CD4-positive, alpha-beta T cell treated with Interleukin-4 for 1 hour (primary cell): ENCODE measurements around the gene SPDYE16.
"Not testable (repeated sequence)": the region's sequence is repeated elsewhere in the genome, so short reads cannot be mapped to it uniquely, and the experiment has no call there.

Experiments
- DNase-seq, 2 donors: peaks; one replicate each; pipeline ENCODE4 v3.0.0-alpha.2; 2020 to 2022

SPDYE16 gene, protein sequence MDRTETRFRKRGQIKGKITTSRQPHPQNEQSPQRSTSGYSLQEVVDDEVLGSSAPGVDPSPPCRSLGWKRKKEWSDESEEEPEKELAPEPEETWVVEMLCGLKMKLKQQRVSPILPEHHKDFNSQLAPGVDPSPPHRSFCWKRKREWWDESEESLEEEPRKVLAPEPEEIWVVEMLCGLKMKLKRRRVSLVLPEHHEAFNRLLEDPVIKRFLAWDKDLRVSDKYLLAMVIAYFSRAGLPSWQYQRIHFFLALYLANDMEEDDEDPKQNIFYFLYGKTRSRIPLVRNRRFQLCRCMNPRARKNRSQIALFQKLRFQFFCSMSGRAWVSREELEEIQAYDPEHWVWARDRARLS

DNA sequence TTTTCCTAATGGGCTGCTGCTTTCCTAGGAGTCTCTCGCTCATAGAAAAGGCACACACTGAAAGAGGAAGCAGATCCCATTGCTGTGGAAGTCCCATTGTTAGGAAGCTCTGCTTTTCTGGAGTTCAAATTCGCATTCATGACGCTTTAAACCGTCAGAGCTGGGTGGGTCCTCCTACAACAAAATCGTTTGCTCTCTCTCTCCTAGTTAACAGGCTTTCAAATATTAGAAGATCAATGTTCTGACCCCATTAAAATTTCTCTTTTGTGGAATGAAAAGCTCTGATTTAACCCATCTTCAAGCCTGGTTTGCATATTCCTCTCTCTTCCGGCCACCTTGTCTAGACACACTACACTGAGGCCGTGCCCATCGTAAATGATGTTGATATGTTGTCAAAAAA lies at the start of gene SPDYE16:
SPDYE16 (minus strand) TSS at position 101 of the 400 bp plus-strand sequence. CDS start 1,838 bp downstream, outside the sequence.
- DNase-seq: not testable (repeated sequence)

DNA sequence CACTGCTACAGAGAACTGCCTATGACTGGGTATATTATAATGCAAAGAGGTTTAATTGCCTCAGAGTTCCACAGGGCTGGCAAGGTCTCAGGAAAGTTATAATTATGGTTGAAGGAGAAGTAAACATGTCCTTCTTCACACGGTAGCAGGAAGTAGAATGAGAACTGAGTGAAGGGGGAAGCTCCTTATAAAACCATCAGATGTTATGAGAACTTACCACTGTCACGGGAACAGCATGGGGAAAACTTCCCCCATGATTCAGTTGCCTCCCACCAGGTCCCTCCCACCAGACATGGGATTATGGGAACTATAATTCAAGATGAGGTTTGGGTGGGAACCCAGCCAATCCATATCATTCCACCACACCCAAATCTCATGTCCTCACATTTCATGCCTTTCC lies 49.6 kb upstream of the SPDYE16 start:
- not testable (repeated sequence) for DNase-seq

DNA sequence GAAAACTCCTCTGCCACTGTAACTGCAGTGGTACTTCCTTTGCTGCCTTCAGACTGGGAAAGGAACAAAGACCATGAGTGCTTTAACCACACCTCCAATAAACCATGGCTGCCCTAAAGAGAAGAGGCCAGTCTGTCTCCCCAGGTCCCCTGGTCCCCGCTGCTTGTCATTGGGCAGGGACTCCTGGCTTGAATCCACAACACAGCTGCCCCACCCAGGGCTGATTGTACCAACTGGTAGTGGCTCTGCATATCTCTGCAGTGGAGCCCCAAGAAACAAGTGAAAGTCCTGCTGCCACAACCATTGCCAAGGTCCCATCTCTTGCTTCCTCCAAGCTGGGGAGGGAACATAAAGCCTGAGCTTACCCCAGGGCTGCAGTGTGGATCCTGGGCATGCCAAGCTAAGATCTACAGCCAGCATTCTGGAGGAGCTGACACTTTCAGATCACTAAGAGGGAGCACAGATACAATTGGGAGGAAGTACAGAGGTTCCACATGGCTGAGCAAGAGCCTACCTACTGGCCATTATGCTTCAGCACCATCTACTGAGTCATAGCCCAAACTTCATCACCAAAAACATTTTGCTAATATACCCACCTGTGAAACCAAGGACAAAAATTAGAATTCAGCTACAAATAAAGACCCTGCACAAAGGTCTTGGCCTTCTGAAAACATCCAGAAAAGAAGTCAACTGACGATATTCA lies 48.7 kb upstream of the SPDYE16 start:
- DNase-seq: not testable (repeated sequence)

DNA sequence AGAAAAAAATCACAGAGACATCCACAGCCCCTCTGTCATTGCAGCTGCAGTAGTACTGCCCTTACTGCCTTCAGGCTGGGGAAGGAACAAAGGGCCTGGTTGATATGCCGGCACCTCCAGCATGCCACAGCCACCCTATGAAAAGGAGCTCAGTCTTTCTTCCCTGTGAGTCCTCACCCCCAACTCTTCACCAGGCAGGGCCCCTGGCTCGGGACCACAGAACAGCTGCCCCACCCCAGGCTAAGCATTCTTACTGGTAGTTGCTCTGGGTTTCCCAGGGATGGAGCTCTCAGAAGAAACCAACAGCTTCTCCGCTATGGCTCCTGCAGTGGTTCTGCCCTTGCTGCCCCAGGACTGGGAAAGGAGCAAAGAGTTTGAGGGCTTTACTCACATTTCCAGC lies 47.9 kb upstream of the SPDYE16 start:
- DNase-seq: not testable (repeated sequence)

DNA sequence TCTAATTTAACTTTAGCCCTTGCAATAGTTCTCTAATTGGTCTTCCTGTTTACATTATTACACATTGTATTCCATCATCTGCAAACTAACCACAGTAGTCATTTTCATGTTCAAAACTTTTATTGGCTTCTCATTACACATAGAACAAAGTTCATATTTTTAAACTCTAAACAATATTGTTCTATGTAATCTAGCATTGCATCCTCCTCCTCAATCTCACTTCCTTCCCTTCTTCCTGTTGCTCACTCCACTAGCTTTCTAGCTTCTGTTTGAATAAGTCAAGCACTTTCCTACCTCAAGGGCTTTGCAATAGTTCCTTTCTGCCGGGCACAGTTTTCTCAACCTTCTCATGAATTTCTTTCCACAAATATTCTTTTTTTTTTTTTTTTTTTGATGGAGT lies 45.5 kb upstream of the SPDYE16 start:
- DNase-seq: not testable (repeated sequence)

DNA sequence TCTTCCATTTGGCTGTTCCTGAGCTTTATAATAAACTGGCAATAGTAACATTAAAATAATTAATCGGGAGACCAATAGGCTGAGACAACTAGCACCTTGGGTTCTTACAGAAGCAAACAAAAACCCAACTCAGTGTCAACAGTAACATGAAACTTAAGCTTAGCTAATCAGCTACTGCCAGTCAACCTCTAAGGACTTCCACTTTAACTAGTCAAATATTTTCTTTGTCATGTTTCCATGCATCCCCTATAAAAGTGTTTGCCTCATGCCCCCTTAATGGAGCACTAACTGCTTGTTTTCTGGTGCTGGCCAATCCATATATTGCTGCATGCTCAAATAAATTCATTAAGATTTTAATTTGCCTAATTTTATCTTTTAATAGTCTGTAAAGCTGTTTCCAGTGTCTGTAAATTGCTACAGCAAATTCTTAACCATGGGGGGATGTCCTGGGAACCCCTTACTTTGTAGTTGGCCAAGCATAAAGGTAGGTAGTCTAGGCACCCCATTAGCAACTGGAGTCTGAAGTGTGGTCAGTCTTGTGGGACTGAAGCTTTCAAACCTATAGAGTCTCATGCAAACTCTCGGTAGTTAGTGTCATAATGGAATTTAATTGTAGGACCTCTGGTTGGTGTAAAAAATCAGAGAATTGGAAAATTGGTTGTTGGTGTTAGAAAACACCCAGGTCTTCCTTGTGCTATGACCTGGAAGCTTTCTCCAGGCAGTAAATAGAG lies 43.7 kb upstream of the SPDYE16 start:
- DNase-seq: not testable (repeated sequence)

DNA sequence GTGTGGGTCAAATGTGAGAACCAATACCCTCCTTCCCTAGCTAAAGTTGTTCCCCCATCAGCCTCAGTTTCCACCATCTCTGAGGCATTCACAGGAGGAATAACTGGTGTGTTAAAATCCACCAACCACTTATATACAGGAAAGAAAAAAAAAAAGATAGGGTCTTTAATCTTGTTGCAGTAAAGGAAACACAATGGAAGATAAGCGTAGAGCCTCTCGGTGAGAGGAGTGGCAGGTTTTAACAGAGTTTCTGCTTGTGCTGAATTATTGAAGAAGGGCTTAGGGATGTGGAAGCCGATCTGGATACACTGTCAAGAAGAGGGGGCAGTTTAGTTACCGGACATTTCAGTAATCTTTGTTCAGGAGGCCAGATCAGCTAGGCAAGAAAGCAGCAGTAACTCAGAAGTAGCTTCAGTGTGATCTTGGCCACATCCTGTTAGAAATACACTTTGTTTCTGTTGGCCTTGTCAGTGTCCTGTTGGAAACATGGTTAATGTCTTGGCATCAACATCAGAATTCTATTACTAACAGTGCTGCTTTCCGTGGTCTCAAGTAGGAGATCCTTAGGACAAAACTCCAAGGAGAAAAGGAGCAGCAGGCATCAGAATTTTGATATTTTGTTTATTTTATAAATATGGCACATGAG lies 40.7 kb upstream of the SPDYE16 start:
- DNase-seq: not testable (repeated sequence)

DNA sequence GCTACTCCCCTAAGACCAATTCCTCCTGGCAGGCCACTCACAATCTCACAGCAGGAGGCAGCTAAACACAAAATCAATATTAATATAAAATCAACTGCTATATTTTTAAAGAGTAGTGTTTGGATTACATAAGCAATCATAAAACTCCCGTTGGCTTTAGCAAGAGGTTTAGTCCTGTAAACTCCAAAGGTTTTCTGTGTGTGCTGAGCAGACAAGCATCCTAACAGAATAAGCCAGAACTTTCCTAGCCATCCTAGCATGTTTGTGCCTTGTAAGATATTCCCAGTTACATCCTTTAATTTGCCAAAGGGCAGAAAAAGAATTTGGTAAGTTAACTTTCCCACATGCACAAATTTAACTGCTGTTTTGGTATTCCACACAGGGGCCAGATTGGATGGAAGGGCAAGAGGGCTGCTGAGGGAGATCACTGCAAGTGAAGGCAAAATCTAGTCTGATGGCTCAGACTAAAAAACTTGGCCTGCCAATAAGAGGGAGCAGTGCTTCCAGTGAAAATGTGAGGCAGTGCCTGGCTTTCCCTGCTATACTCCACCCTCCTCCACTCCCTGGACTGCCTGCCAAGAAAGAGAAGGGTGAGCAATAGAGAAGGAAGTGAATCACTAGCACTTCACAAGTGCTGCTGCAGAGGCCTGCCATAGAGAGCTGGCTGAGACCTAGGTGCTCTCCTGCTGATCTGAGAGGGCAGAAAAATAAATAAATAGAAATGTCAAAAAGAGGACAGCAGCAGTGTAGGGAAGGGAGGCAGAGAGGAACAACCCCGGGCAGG lies 39.9 kb upstream of the SPDYE16 start:
- peak in 1 of 2 donors; percentile 25 for DNase-seq

DNA sequence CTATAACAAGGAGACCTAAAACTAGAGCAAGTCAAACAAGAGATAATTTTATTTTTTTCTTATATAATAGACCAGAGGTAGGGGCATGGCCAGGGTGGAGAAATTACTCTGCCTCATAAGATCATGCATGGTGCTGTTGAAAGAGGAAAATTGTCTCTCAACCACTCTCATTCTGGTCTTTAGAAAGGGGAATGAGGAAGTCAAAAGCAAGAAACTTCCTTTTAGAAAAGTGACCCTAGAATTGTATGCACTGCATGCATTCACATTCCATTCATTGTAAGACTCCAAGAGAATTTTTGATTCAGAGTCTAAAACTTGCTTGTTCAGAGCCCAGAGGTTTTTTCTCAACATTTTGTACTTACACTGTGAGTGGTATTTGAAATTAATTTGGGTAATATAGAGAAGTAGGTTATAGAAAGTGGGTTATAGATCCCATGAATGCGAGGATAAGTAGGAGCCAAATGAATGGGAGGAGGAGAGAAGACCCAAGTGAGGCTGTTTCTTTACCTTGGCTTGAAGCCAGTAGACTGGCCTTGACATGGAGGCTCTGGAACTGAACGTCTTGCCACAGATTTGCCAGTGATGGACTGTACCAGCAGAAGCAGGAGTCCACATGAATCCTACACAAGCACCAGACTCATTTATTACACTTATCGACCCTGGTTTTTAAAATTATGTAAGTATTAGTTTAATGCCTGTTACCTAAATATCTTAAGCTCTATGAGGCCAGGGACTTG lies 33.0 kb upstream of the SPDYE16 start:
- DNase-seq: not testable (repeated sequence)

DNA sequence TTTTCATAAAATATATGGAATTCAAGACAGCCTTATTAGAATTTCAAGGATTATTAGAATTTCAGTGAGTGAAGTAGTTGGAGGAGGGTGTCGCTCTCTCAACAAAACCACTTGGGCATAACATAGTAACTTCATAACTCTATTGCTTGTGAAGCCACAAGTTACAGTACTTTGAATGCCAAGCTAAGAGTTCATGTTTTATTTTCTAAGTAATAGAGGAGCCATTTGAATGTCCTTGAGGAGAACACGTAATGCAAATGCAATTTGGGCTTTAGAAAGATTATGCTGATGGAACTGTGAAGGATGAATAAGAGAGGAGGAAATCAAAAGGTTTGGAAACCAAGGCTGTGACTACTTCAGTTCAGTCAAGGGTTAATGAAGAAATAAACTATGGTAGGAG lies 32.3 kb upstream of the SPDYE16 start:
- not testable (repeated sequence) for DNase-seq

DNA sequence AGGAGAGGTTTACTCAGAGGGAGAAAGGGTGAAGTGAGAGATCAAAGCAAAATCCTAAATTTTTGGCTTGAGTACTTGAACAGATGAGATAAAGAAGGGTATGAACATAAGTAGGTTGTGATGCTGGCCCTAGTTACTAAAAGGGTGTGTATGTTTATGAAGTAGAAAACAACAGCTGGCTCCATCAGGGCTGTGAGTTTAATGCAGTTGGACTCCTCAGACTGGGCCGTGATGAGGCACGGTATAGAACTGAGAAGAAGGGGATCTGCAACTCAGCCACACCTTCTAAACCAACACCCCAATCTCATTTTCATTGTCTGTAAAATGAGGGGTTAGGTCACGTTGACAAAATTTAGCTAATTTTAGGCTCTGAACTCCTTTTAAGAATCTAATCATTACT lies 29.2 kb upstream of the SPDYE16 start:
- not testable (repeated sequence) for DNase-seq

DNA sequence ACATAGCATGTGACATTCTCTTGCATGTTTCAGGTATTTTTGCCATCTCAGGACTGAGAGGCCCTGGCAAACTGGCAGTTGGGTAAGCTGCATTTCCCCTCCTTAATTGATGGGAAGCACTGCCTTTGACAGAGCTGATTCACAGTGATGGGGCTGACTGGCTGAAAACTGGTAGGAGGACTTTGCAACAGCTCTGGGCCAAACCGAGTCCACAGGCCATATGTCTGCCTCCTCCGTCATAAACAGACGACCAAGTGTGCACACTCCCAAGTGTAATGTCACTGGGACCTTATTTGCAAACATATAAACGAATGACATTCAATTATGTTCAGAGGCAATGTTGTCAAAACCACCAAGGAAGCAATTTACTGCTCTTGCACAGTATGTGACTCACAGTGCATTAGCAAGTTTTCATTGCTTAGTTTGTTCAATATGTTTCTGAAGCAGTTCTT lies 27.3 kb upstream of the SPDYE16 start:
- DNase-seq: not testable (repeated sequence)

DNA sequence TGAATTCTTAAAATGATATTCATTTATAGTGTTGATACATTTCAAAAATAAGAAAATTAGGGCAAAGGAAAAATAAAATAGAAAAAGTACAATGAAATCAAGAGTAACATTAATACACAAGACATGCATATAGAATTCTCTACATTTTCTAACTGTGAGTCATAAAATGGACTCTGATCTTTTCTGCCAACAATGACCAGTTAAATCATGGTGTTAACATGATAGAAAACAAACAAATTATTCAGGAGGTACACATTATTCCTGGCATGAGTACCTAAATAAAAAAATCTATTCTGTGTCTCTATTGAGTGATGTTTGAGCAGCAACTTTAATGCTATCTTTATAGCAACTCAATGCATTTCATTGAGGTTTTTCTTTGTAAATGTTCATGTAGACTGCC lies 25.6 kb upstream of the SPDYE16 start:
- not testable (repeated sequence) for DNase-seq

DNA sequence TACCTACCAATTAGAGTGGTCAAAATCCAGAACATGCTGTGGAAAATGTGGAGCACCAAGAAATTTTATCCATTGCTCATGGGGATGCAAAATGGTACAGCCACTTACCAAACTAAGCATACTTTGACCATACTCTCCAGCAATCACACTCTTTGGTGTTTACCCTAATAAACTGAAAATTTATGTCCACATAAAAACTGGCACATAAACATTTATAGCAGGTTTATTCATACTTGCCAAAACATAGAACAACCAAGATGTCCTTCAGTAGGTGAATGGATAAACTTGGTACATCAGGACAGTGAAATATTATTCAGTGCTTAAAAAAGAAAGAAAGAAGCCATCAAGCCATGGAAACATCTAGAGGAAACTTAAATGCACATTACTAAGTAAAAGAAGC lies 24.7 kb upstream of the SPDYE16 start:
- DNase-seq: not testable (repeated sequence)

DNA sequence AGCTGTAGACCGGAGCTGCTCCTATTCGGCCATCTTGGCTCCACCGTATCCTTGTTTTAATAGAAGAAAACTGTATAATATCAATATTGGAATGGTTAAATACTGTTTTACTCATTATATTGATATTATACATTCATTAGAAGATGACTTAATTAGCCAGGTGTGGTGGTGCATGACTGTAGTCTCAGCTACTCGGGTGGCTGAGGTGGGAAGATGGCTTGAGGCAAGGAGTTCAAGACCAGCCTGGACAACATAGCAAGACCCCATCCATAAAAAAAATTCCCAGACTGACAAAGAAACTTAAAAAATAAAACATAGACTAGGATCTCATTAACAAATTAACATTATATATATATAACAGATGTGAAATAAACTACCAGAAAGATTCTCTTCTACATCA lies 24.2 kb upstream of the SPDYE16 start:
- DNase-seq: not testable (repeated sequence)

DNA sequence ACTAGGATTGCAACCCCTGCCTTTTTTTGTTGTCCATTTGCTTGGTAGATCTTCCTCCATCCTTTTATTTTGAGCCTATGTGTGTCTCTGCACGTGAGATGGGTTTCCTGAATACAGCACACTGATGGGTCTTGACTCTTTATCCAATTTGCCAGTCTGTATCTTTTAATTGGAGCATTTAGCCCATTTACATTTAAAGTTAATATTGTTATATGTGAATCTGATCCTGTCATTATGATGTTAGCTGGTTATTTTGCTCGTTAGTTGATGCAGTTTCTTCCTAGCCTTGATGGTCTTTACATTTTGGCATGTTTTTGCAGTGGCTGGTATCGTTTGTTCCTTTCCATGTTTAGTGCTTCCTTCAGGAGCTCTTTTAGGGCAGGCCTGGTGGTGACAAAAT lies 21.9 kb upstream of the SPDYE16 start:
- not testable (repeated sequence) for DNase-seq

DNA sequence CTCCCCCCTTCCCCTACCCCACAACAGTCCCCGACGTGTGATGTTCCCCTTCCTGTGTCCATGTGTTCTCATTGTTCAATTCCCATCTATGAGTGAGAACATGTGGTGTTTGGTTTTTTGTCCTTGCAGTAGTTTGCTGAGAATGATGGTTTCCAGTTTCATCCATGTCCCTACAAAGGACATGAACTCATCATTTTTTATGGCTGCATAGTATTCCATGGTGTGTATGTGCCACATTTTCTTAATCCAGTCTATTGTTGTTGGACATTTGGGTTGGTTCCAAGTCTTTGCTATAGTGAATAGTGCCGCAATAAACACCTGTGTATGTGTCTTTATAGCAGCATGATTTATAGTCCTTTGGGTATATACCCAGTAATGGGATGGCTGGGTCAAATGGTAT lies 18.2 kb upstream of the SPDYE16 start:
- not testable (repeated sequence) for DNase-seq

DNA sequence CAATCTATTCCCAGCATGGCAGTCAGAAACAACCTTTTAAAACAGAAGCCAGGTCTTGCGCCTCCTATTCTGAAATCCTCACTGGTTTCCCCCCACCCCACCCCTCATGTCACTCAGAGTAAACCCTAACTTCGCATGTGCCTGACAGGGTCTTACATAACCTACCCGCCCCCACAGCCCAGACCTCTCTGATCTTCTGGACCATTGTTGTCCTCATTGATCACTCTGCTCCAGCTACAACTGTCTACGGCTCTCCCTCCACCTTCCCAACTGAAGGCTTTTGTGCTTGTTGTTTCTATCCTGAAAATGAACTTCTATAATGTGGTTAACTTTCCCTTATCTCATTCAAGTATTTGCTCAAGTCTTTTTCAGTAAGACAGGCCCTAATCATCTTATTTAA lies 17.1 kb upstream of the SPDYE16 start:
- not testable (repeated sequence) for DNase-seq

DNA sequence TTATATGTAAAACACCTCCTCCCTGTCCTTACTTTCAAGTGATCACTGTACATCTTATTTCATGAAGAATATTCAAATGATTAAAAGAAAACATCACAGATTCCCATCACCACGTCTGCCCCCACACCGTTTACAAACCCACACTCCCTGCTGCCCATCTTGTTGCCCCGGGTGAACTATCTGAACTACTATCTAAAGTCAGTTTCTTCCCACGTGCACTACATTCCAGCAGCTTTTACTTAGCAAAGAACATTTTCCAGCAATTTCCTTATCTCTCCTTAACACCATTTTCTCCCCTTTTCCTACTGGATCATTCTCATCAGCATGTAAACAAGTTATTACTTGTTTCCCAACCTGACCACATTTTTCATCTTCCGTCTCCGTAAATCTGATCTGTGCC lies 16.6 kb upstream of the SPDYE16 start:
- not testable (repeated sequence) for DNase-seq

DNA sequence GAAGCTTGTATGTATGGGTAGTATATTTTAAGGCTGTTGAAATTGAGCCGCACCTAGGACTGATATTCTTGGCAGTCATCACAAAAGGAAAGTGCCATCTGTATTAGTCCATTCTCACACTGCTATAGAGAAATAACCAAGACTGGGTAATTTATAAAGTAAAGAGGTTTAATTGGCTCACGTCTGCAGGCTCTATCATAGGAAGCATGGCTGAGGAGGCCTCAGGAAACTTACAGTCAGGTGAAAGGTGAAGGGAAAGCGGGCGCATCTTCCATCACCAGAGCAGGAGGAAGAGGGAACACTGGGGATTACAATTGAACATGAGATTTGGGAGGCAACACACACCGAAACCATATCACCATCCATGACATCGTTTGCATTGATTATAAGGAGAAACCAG lies 8.9 kb upstream of the SPDYE16 start:
- not testable (repeated sequence) for DNase-seq

DNA sequence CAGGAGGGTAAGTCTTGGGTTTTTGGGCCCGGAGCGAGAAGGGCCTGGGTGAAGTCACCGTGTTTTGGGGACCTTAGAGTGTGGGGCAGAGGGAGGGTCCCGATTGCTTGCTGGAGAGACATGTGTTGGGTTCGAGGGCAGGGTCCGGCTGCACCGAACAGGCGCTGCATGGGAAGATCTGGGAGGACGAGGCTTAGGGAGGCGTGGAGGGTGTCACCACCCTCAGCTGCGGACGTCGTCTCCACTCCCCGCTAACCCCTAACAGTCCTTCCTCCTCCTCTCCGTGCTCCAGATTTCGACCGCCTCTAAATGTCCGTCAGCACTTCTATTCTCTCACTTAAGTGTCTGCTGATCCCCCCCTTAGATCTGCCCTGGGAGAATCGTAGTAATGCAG lies 6.8 kb upstream of the SPDYE16 start:
- not testable (repeated sequence) for DNase-seq
